Astrocyte of the cerebellum (primary cell): ENCODE data around the gene RNGTT.

Source experiments
- DNase-seq: peaks from one replicate; pipeline ENCODE4 v3.0.0-alpha.2; 2011; ENCODE audit warnings: low read depth
- H3K4me3 ChIP-seq: 2 replicates; pipeline ENCODE4 v1.5.1; 2011; ENCODE audit warnings: mild to moderate bottlenecking, low read depth, low read length, moderate library complexity
- CTCF ChIP-seq: IDR thresholded peaks from 2 replicates; pipeline ENCODE4 v1.5.1; 2012; ENCODE audit warnings: low read length, low read depth, moderate library complexity, mild to moderate bottlenecking; ENCODE audit errors: missing control alignments
- in situ Hi-C: cut with HindIII; loops from 2 replicates; pipeline ENCODE4 v1.10.0; 2017; ENCODE audit warnings: low sequenced_read_pairs

RNGTT gene

GRCh38 chr6:88561034-88561953, 402.1 kb downstream of the RNGTT start:
- in situ Hi-C loops: no loop called here
- no peak for DNase-seq
- TF ChIP-seq CTCF: no peak
- no peak overlapping the region for H3K4me3 ChIP-seq
